Measurements from ENCODE around the gene SLC1A2.
A peak's percentile ranks its signal among the peaks of the same experiment; 100 is the strongest.
"Not testable (repeated sequence)": the region's sequence is repeated elsewhere in the genome, so short reads cannot be mapped to it uniquely, and the experiment has no call there.

Gene SLC1A2

DNA sequence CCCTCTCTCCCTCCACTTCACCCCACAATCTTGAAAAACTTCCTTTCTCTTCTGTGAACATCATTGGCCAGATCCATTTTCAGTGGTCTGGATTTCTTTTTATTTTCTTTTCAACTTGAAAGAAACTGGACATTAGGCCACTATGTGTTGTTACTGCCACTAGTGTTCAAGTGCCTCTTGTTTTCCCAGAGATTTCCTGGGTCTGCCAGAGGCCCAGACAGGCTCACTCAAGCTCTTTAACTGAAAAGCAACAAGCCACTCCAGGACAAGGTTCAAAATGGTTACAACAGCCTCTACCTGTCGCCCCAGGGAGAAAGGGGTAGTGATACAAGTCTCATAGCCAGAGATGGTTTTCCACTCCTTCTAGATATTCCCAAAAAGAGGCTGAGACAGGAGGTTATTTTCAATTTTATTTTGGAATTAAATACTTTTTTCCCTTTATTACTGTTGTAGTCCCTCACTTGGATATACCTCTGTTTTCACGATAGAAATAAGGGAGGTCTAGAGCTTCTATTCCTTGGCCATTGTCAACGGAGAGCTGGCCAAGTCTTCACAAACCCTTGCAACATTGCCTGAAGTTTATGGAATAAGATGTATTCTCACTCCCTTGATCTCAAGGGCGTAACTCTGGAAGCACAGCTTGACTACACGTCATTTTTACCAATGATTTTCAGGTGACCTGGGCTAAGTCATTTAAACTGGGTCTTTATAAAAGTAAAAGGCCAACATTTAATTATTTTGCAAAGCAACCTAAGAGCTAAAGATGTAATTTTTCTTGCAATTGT lies 188.1 kb downstream of the SLC1A2 start:
- Histone ChIP-seq H3K4me1 (no peaks in the 10 kb centered on the region), H3K4me3 (no peak overlapping the region), H3K27me3 (ENCODE audit: low read depth) (no peaks in the 10 kb centered on the region), H3K36me3 (replicated peaks) (no peaks in the 10 kb centered on the region), H3K9me3 (no peaks in the 10 kb centered on the region)
- DNase-seq (ENCODE audit: low spot score in 2 of 2), result no peak
- in situ Hi-C loops (cut with MboI; ENCODE audit: low sequenced_read_pairs), result no loop called here

DNA sequence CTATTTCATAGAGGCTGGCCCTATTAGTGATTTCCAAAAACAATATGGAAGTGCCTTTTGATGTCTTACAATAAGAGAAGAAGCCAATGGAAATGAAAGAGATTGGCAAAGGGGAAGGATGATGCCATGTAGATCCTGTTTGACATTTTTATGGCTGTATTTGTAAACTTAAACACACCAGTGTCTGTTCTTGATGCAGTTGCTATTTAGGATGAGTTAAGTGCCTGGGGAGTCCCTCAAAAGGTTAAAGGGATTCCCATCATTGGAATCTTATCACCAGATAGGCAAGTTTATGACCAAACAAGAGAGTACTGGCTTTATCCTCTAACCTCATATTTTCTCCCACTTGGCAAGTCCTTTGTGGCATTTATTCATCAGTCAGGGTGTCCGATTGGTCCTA lies 189.0 kb downstream of the SLC1A2 start:
- Histone ChIP-seq H3K27me3 (ENCODE audit: low read depth) (no peaks in the 10 kb centered on the region), H3K4me3 (no peak overlapping the region), H3K36me3 (replicated peaks) (no peaks in the 10 kb centered on the region), H3K9me3 (no peaks in the 10 kb centered on the region), H3K4me1 (no peaks in the 10 kb centered on the region)
- in situ Hi-C loops (cut with MboI; ENCODE audit: low sequenced_read_pairs), result no loop called here
- DNase-seq (ENCODE audit: low spot score in 2 of 2), result no peak

DNA sequence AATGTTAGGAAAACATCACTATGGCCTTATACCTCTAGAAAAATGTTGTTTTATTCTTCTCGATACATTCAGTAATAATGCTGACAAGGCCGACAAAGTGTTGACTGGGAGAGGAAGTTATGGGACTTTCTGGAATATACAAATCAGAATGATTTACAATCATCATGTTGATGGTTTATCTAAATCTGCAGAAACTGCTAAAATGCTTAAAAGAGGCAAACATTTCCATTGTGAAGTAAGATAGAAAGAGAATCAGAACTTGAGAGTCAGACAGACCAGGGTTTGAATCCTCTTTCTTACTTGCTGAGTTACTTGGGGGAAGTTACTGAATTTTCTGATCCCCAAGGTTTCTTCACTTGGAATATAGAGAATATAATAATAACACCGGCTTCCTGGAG lies 191.0 kb downstream of the SLC1A2 start:
- in situ Hi-C loops (cut with MboI; ENCODE audit: low sequenced_read_pairs), result no loop called here
- Histone ChIP-seq H3K27me3 (ENCODE audit: low read depth) (no peaks in the 10 kb centered on the region), H3K4me1 (no peaks in the 10 kb centered on the region), H3K36me3 (replicated peaks) (no peaks in the 10 kb centered on the region), H3K4me3 (no peak overlapping the region), H3K9me3 (no peaks in the 10 kb centered on the region)
- no peak for DNase-seq (ENCODE audit: low spot score in 2 of 2)

DNA sequence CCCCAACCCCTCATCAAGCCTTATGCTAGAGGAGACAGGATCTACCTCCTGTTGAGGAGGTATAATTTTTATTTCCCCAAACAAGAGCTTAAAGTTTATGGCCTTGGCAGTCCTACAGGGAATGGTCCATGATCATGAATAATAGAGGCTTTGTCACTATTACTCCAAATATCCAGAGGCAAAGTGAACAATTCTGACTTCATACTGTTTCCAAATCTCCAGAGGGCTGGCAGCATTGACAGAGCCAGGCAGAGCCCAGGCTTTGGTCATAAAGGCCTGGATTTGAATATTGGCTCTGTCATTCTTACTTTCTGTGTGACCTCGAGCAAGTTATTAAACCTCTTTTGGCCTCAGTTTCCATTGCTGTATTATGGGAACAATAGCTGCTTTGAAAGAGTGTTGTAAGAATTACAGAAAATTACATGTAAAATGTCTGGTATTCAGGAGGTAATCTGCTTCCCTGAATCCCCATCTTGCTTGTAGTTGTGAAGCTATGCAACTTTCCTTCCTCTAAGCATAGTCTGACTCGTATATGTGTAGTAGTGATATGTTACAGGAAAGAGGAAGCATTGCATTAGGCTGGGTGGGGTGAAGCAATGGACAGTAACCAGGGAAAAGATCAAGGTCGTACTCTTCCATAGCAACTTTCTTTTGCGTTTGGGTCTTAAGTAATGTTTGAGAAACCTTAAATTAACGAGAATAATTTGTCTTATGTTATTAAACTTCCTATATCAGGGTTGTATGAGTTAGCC lies 191.6 kb downstream of the SLC1A2 start:
- DNase-seq (ENCODE audit: low spot score in 2 of 2), result no peak

DNA sequence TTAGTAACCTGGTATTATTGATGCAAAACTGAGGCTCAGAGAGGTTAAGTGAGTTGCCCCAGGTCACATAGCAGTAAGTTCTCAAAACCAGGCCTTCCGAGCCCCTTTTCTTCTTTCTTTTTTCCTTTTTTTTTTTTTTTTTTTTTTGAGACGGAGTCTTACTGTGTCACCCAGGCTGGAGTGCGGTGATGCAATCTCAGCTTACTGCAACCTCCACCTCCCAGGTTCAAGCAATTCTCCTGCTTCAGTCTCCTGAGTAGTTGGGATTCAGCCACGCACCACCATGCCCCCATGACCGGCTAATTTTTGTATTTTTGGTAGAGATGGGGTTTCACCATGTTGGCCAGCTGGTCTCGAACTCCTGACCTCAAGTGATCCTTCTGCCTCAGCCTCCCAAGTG lies 192.6 kb downstream of the SLC1A2 start:
- H3K9me3 ChIP-seq; H3K4me1 ChIP-seq; DNase-seq (ENCODE audit: low spot score in 2 of 2); H3K27me3 ChIP-seq (ENCODE audit: low read depth); H3K4me3 ChIP-seq; in situ Hi-C loops (cut with MboI; ENCODE audit: low sequenced_read_pairs); H3K36me3 ChIP-seq (replicated peaks): not testable (repeated sequence)

More for the DNA sequence above, 191.6 kb downstream of the SLC1A2 start:
- no peaks in the 10 kb centered on the region for H3K27me3 ChIP-seq (ENCODE audit: low read depth)
- no peaks in the 10 kb centered on the region for H3K36me3 ChIP-seq (replicated peaks)
- no peaks in the 10 kb centered on the region for H3K4me1 ChIP-seq
- H3K4me3 ChIP-seq, result no peak overlapping the region
- in situ Hi-C loops (cut with MboI; ENCODE audit: low sequenced_read_pairs), result no loop called here
- no peaks in the 10 kb centered on the region for H3K9me3 ChIP-seq

DNA sequence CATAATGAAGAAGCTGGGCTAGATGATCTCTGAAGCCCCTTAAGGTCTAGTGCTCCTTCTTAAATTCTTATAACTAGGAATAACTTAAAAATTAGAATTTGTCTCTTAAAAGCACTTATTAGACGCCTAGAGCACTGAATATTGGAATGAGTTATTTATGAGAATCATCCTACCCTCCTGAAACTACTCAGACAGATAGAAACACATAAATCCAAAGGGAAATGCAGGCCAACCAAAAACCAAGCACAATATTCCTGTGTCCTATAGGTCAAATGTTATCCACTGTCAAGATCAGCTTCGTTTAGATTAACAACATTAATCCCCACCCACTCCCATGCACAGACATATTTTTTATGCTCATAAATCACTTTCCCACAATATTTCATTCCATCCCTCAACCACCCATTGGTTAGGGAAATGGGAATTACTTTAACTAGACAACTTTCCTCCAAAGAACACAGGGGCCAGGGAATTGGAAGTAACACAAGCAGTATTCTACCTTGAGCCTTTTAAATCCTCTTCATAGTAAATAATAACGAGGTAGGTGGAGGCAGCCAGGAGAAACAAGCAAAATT lies 193.3 kb downstream of the SLC1A2 start:
- H3K4me1 ChIP-seq, result no peaks in the 10 kb centered on the region
- H3K4me3 ChIP-seq, result no peak overlapping the region
- H3K9me3 ChIP-seq, result no peaks in the 10 kb centered on the region
- H3K36me3 ChIP-seq (replicated peaks), result no peaks in the 10 kb centered on the region
- H3K27me3 ChIP-seq (ENCODE audit: low read depth), result no peaks in the 10 kb centered on the region
- in situ Hi-C loops (cut with MboI; ENCODE audit: low sequenced_read_pairs), result no loop called here
- no peak for DNase-seq (ENCODE audit: low spot score in 2 of 2)

DNA sequence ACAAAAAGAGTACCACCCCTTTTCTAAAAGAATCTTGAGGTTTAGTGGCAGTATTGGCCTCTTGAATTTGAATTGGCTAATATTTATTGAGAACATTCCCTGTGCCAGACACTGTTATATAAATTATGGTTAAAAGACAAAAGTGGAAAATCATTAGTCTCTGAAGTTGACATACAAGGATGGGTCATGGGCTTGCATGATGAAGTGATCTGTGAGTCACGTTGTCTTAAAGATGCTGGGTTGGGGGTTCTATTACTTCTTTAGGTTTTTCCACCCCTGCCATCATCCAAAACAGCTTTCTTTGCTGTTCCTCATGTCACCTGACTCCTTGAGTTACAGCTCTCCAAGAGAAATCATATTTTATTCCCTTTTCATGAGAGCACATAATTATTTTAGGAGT lies 195.4 kb downstream of the SLC1A2 start:
- no peaks in the 10 kb centered on the region for H3K27me3 ChIP-seq (ENCODE audit: low read depth)
- DNase-seq (ENCODE audit: low spot score in 2 of 2), result no peak
- in situ Hi-C loops (cut with MboI; ENCODE audit: low sequenced_read_pairs), result no loop called here
- no peaks in the 10 kb centered on the region for H3K9me3 ChIP-seq
- H3K4me3 ChIP-seq, result no peak overlapping the region
- H3K36me3 ChIP-seq (replicated peaks), result no peaks in the 10 kb centered on the region
- no peaks in the 10 kb centered on the region for H3K4me1 ChIP-seq

DNA sequence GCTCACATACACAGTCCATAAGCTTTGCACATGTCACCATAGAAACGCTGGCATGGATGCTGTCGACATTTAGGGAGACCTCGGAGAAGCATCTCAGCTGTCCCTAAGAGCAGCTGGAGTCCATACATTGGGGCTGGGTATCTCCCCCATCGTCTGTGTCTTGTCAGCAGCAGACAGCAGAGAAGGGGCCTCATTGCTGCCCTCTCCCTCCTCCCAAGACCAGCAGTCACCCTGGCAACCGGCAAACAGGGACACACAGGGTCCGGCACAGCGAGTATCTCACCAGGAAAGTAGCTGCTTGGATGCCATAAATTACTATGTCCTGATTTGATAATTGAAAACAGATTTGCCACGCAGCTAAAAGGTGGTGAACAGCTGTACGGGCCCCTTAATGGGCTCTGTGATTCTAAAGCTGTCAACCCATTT lies 196.0 kb downstream of the SLC1A2 start:
- H3K27me3 ChIP-seq (ENCODE audit: low read depth), result no peaks in the 10 kb centered on the region
- no peak overlapping the region for H3K4me3 ChIP-seq
- no peaks in the 10 kb centered on the region for H3K4me1 ChIP-seq
- H3K9me3 ChIP-seq, result no peaks in the 10 kb centered on the region
- in situ Hi-C loops (cut with MboI; ENCODE audit: low sequenced_read_pairs), result no loop called here
- no peaks in the 10 kb centered on the region for H3K36me3 ChIP-seq (replicated peaks)
- DNase-seq (ENCODE audit: low spot score in 2 of 2), result peak in 1 of 2 experiments; percentile 10

DNA sequence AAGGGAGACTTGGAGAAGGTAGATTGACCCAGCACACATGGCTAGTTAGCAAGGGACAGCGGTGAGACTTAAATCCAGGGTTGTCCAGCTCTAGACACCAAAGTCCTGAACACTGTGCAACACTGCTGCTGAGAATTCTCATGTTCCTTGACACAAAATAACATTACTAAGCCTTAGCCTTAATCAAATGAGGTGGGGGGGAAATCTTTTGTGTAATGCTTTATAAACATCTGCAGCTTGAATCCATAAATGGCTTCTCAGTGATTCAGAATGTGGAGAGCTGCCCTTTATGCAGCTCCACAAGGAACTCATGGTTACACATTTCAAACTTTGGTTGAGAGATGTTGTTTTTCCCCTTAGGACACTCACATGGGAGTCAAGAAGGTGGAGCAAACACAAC lies 200.4 kb downstream of the SLC1A2 start:
- DNase-seq (ENCODE audit: low spot score in 2 of 2), result no peak
- in situ Hi-C loops (cut with MboI; ENCODE audit: low sequenced_read_pairs), result no loop called here
- Histone ChIP-seq H3K9me3 (no peaks in the 10 kb centered on the region), H3K27me3 (ENCODE audit: low read depth) (no peaks in the 10 kb centered on the region), H3K4me1 (peaks cover 10% of the 10 kb centered on the region), H3K4me3 (no peak overlapping the region), H3K36me3 (replicated peaks) (no peaks in the 10 kb centered on the region)

DNA sequence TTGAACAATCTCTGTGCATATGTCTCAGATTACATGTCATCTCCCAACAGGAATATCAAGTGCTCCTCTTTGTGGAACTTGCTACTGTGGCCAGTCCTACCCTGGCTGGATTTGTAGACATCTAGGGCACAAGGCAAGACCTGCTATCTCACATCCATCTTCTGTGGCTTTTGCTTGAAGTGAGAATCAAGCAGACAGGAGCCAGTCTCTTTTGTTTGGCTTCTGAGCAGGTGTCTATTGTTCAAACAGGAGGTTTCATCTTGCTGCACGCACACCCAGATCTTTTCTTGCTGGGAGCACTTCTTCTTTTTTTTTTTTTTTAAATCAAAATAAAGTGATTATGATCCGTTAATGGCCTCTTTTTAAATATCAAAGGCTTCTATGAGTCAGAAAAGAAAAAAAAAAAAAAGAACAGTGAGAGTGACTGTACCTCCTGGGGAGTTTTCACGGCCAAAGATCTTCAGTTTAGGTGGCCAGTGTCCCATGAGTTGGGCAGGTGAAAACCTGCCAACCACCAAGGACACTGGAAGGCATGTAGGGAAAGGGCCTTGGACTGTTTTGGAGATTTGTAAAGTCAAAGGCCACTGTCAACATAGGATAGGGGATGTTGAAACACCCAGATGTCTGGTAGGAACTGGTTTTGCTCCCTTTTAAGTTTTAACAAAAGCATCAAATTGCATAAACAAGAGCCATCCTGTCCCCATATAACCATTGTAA lies 202.2 kb downstream of the SLC1A2 start:
- no peak overlapping the region for H3K4me3 ChIP-seq
- in situ Hi-C loops (cut with MboI; ENCODE audit: low sequenced_read_pairs), result no loop called here
- peaks cover 10% of the 10 kb centered on the region for H3K4me1 ChIP-seq
- no peaks in the 10 kb centered on the region for H3K27me3 ChIP-seq (ENCODE audit: low read depth)
- H3K9me3 ChIP-seq, result no peaks in the 10 kb centered on the region
- peak in 1 of 2 experiments; percentile 7 for DNase-seq (ENCODE audit: low spot score in 2 of 2)
- H3K36me3 ChIP-seq (replicated peaks), result no peaks in the 10 kb centered on the region

DNA sequence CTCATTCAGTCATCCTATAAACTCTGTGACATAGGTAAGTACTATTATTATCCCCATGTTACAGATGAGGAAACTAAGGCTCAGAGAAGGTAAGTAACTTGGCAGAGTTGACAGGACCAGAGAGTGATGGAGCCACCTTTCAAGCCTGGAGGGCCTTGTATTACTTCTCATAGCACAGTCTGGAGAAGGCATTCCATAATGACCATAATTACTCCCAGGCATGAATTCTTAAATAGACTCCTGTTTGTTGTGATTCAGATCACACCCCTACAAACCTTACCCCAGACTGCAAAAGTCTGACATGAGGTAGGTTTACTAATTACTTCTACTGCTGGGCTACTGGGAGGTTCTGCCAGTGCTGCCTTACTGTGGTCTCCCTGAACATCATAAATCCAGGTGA lies 203.4 kb downstream of the SLC1A2 start:
- Histone ChIP-seq H3K27me3 (ENCODE audit: low read depth) (no peaks in the 10 kb centered on the region), H3K36me3 (replicated peaks) (no peaks in the 10 kb centered on the region), H3K4me3 (no peak overlapping the region), H3K4me1 (peaks cover 10% of the 10 kb centered on the region), H3K9me3 (no peaks in the 10 kb centered on the region)
- in situ Hi-C loops (cut with MboI; ENCODE audit: low sequenced_read_pairs), result no loop called here
- DNase-seq (ENCODE audit: low spot score in 2 of 2), result no peak

DNA sequence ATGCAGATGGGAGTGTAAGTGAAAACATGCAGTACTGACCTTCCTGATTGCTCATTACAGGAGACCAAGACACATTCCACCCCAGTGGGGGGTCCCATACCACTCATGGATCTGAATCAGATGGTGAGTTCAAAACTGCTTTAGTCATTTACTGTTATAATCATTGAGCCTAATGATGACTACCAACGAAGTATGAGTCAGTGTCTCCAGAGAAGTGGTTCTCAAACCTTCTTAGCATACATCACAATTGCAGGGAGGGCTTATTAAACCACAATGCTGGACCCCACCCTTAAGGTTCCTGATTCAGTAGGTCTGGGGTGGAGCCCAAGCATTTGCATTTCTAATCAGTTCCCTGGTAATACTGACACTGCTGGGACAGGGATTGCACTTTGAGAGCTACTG lies 204.6 kb downstream of the SLC1A2 start:
- H3K4me3 ChIP-seq, result no peak overlapping the region
- peaks cover 10% of the 10 kb centered on the region for H3K4me1 ChIP-seq
- peak in 1 of 2 experiments; percentile 24 for DNase-seq (ENCODE audit: low spot score in 2 of 2)

DNA sequence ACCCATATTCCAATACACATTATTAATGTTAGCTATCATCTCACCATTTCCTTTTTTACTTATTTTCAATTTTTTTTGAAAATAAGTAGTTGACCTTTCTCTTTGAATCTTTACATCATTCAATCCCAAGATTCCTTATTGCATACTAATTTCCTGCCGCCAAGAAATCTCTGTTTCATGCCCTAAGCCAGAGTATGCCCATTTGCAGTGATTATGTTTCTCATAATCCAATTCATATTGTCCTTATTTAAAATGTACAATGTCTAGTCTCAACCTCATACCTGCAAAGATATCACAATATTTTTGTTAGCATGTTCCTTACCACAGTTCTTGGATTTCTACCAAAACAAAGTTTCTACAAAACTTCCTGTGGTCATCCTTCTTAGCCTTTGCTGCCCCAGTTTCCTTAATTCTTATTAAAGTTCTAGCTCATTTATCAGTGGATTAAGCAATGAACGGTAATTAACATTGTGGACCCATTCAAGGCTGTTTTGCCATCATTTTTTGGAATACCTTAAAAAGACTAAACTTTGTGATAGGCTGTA lies 205.1 kb downstream of the SLC1A2 start:
- Histone ChIP-seq H3K4me3 (no peak overlapping the region), H3K27me3 (ENCODE audit: low read depth) (no peaks in the 10 kb centered on the region), H3K36me3 (replicated peaks) (no peaks in the 10 kb centered on the region), H3K4me1 (peaks cover 10% of the 10 kb centered on the region), H3K9me3 (no peaks in the 10 kb centered on the region)
- in situ Hi-C loops (cut with MboI; ENCODE audit: low sequenced_read_pairs), result no loop called here
- no peak for DNase-seq (ENCODE audit: low spot score in 2 of 2)

More for the DNA sequence above, 204.6 kb downstream of the SLC1A2 start:
- no peaks in the 10 kb centered on the region for H3K9me3 ChIP-seq
- no peaks in the 10 kb centered on the region for H3K36me3 ChIP-seq (replicated peaks)
- H3K27me3 ChIP-seq (ENCODE audit: low read depth), result no peaks in the 10 kb centered on the region
- in situ Hi-C loops (cut with MboI; ENCODE audit: low sequenced_read_pairs), result no loop called here
